ENCODE results near the gene PPT1. TPM values are rescaled to one million over a fixed set of nuclear protein-coding genes. Genes with fewer than 3 reads are reported as not detected.

PPT1 gene
- polyA plus RNA-seq, 1 donor (not counting 4 experiments of a cell fraction or from before 2014, with no cell fraction given) = 58.9 TPM

GRCh38 chr1:40047769-40048168, 49.3 kb downstream of the PPT1 start:
- Histone ChIP-seq H2AFZ (ENCODE audit: control insufficient read depth, low read length) (no peak overlapping the region), H3K9ac (ENCODE audit: control insufficient read depth, extremely low read depth, insufficient read depth, low read length) (no peak overlapping the region), H3K27me3 (ENCODE audit: control insufficient read depth, extremely low read depth, insufficient read depth, low read length) (no peaks in the 10 kb centered on the region), H3K9me1 (ENCODE audit: control insufficient read depth, extremely low read depth, insufficient read depth, low read length) (no peaks in the 10 kb centered on the region), H3K79me2 (ENCODE audit: control insufficient read depth, insufficient read depth, low read length) (peaks cover 97% of the 10 kb centered on the region), H3K27ac (ENCODE audit: control insufficient read depth, insufficient read depth, low read length) (no peak overlapping the region), H3K4me2 (ENCODE audit: control insufficient read depth, extremely low read depth, insufficient read depth, low read depth, low read length) (no peak overlapping the region), H4K20me1 (ENCODE audit: control insufficient read depth, extremely low read depth, insufficient read depth, low read length) (peaks cover 38% of the 10 kb centered on the region), H3K4me3 (ENCODE audit: control insufficient read depth in 2 of 3, extremely low read depth in 1 of 3, insufficient read depth in 2 of 3, low read depth in 1 of 3, low read length in 3 of 3) (no peak overlapping the region), H3K4me1 (ENCODE audit: control insufficient read depth, extremely low read depth, insufficient read depth, low read length) (peaks cover 40% of the 10 kb centered on the region), H3K9me3 (ENCODE audit: control insufficient read depth, low read depth, low read length) (no peaks in the 10 kb centered on the region), H3K36me3 (ENCODE audit: control insufficient read depth in 2 of 2, extremely low read depth in 1 of 2, insufficient read depth in 2 of 2, low read length in 2 of 2) (peaks cover 7 to 8% of the 10 kb centered on the region in 2 experiments)
- FAIRE-seq = no peak
- dilution Hi-C loops (cut with MboI; ENCODE audit: extremely low pct_ligation_motif_present, low sequenced_read_pairs) = no loop called here
- TF ChIP-seq EZH2 (IDR thresholded peaks at IDR 0.05; ENCODE audit: low read length) = no peak
- no peak for TF ChIP-seq CTCF (optimal IDR thresholded peaks at IDR 0.05 in 1 of 3, IDR thresholded peaks at IDR 0.05 in 1 of 3, conservative IDR thresholded peaks at IDR 0.05 in 1 of 3; ENCODE audit: extremely low read depth in 1 of 3, insufficient read depth in 2 of 3, low read length in 3 of 3)
- no peak for DNase-seq (ENCODE audit: low read depth, low spot score)

GRCh38 chr1:40047276-40047675, 49.8 kb downstream of the PPT1 start:
- Histone ChIP-seq H3K79me2 (ENCODE audit: control insufficient read depth, insufficient read depth, low read length) (peaks cover 98% of the 10 kb centered on the region), H3K9me3 (ENCODE audit: control insufficient read depth, low read depth, low read length) (no peaks in the 10 kb centered on the region), H2AFZ (ENCODE audit: control insufficient read depth, low read length) (no peak overlapping the region), H3K4me3 (ENCODE audit: control insufficient read depth in 2 of 3, extremely low read depth in 1 of 3, insufficient read depth in 2 of 3, low read depth in 1 of 3, low read length in 3 of 3) (no peak overlapping the region), H3K9me1 (ENCODE audit: control insufficient read depth, extremely low read depth, insufficient read depth, low read length) (no peaks in the 10 kb centered on the region), H3K27ac (ENCODE audit: control insufficient read depth, insufficient read depth, low read length) (no peak overlapping the region), H3K9ac (ENCODE audit: control insufficient read depth, extremely low read depth, insufficient read depth, low read length) (no peak overlapping the region), H3K27me3 (ENCODE audit: control insufficient read depth, extremely low read depth, insufficient read depth, low read length) (no peaks in the 10 kb centered on the region), H3K4me2 (ENCODE audit: control insufficient read depth, extremely low read depth, insufficient read depth, low read depth, low read length) (no peak overlapping the region), H3K4me1 (ENCODE audit: control insufficient read depth, extremely low read depth, insufficient read depth, low read length) (peaks cover 41% of the 10 kb centered on the region), H3K36me3 (ENCODE audit: control insufficient read depth in 2 of 2, extremely low read depth in 1 of 2, insufficient read depth in 2 of 2, low read length in 2 of 2) (peaks cover 10 to 12% of the 10 kb centered on the region in 2 experiments), H4K20me1 (ENCODE audit: control insufficient read depth, extremely low read depth, insufficient read depth, low read length) (peaks cover 38% of the 10 kb centered on the region)
- DNase-seq (ENCODE audit: low read depth, low spot score) = no peak
- dilution Hi-C loops (cut with MboI; ENCODE audit: extremely low pct_ligation_motif_present, low sequenced_read_pairs) = no loop called here
- no peak for FAIRE-seq
- TF ChIP-seq EZH2 (IDR thresholded peaks at IDR 0.05; ENCODE audit: low read length) = no peak
- no peak for TF ChIP-seq CTCF (optimal IDR thresholded peaks at IDR 0.05 in 1 of 3, IDR thresholded peaks at IDR 0.05 in 1 of 3, conservative IDR thresholded peaks at IDR 0.05 in 1 of 3; ENCODE audit: extremely low read depth in 1 of 3, insufficient read depth in 2 of 3, low read length in 3 of 3)

All from keratinocyte (primary cell).